NCI-H1436 (cell line): ENCODE data around the gene MYL5.
A peak's percentile ranks its signal among the peaks of the same experiment; 100 is the strongest.
"Not testable (repeated sequence)": the region's sequence is repeated elsewhere in the genome, so short reads cannot be mapped to it uniquely, and the experiment has no call there.

Experiments used
- DNase-seq: peaks from one replicate; lab custom pipeline; 2025; lab: John Stamatoyannopoulos, UW

The MYL5 gene

GRCh38 chr4:636628-637159 is 37.6 kb upstream of the MYL5 start:
- DNase-seq: no peak

- no peak for DNase-seq
Measured at GRCh38 chr4:637536-638280, 36.6 kb upstream of the MYL5 start.

- DNase-seq: not testable (repeated sequence)
Measured at GRCh38 chr4:642366-642765, 32.0 kb upstream of the MYL5 start.

DNA sequence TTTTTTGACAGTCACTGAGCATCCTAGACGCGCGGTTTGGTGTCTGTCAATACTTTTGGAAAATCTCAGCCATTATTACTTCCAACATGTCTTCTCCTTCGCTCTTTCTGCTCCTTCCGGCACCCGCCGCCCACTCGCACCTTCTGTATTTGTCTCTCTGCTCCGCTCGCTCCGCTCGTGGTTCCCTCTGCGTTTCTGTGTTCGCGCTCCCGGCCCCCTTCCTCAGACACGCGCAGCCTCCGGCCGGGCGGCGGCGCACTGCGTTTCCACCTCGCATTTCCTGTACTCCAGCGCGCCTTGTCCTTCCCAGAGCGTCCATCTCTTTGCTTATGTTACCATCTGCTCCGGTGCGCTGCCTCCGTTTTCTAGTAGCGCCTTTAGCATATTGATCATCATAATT is 27.9 kb upstream of the MYL5 start:
- peak; percentile 52 for DNase-seq

- no peak for DNase-seq
Measured at GRCh38 chr4:647481-647880, 26.9 kb upstream of the MYL5 start.

DNA sequence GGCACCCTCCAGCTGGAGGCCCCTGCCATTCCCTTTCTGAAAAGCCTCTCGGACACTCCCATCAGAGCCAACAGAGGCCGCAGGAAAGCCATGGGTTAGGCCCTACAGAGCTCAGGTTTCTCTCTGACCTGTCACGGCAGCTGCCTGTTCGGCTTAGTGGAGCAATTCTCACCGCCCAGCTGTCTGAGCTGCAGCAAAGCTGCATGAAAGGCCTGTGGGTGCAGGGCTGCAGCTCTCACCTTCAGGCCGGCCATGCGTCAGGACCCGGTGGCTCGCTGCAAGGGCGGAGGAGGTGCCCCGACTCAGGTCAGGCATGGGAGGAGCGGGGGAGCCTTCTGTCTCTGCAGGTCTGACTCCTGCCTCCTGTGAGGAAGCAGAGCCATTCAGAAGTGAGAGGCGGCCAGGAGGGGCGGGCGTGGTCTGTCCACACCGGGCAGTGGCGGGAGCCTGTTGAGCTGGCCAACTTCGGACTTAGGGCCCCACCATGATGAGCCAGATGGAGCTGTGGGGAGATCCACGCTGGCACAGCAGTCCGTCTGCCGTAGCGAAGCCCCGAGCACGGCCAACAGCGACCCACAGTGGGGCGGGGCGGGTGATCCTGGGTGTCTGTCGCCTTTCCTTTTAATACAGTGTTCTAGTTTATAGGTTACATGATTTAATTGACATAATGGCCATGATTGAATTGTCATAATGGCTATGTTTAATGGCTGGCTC is 25.6 kb upstream of the MYL5 start:
- DNase-seq: no peak

DNA sequence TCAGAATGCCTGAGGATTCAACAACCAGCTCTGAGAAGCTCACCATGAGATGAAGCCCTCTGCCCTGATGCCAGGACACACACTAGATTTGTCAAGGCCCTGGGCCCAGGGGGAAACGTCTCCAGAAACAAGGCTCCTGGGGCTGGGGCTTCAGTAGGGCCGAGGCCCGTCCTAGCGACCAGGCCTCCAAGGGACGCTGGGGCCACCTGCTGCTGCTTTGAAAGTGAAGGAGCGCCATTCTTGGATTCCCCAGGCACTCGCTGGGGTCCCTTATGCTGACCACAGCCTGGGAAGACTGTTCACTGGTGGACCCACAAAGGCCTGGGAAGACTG is 25.1 kb upstream of the MYL5 start:
- DNase-seq: no peak

DNA sequence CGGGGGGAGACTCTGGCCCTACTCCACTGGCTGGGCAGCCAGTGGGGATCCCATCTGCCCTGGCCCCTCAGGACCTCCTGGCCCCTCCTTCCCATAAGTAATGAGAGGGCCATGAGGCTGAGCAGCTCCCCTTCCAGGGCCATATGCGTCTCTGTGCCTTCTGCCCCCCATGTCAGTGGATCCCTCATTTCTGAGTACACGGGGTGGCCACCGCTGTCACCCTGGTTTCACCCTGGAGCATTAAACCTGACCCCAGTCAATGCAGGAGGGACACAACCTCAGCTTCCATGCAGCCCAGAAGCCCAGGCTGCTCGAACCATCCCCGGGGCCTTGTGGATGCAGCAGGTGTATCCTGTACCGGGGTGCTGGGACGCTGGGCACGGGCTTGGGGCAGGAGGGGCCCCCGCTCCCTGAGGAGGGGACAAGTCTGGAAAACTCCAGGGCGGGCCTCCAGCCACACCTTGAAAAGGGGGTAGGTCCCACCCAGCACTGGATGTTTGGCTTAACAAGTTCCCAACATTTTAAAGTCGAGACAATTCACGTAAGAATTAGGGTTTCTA is 24.5 kb upstream of the MYL5 start:
- no peak for DNase-seq

- DNase-seq: no peak
Measured at GRCh38 chr4:650461-650860, 23.9 kb upstream of the MYL5 start.

DNA sequence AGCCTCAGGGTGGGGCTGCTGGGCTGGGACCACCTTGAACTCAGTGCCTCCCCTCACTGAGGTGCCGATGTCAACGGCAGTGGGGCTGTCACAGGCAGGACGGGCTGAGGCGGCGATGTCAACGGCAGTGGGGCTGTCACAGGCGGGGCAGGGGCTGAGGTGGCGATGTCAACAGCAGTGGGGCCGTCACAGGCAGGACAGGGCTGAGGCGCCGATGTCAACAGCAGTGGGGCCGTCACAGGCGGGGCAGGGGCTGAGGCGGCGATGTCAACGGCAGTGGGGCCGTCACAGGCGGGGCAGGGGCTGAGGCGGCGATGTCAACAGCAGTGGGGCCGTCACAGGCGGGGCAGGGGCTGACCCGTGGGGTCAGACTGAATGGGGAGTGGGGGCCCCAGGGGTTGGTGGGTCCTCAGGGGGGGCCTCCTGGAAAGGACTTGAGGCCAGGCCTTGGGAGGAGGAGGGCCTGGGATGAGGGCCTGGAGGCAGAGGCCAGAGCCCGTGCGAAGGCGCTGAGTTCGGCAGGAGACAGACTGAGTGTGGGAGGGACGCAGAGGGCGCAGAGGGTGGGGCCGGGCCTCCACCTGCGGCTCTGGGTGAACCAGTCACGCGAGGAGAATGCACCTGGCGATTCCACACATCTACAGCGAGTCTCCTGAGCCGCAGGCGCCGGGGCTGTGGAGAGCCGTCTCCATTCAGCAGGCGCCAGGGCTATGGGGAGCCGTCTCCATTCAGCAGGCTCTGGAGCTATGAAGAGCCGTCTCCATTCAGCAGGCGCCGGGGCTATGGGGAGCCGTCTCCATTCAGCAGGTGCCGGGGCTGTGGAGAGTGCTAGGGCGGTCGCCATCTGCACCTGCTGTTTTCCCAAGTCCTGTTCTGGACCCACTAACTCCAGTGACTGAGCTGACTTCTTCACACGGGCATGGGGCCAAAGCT is 23.1 kb upstream of the MYL5 start:
- DNase-seq: no peak

DNA sequence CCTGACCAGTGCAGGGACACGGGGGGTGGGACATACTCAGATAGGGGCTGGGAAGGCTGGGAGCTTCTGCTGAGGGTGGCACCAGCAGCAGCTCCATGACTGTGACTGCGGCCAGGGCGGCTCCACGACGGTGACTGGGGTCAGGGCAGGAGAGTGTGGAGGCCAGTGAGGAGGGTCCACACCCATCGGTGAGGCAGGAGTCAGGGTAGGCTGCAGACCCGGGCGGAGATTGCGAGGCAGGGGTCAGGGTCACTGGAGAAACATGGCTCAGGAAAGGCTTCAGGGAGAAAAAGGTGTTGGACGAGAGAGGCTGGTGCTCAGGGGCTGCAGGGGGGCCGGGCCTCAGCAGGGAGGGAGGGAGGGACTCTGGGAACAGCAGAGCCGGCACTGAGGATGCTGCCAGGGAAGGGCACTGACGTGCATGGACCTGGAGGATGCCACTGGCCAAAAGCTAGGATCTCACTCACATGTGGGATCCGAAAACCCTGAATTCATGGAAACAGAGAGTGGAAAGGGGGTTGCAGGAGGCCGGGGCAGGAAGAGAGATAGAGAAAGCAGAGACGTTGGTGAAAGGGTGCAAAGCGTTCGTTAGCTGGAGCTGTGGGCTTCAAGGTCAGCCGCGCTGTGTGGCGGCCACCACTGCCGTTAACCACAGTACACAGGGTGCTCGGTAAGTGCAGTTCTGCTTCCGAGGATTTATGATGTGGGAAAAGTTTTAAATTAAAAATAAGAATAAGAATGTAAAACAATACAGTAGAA is 22.3 kb upstream of the MYL5 start:
- DNase-seq: no peak

- DNase-seq: no peak
Measured at GRCh38 chr4:653080-653821, 21.1 kb upstream of the MYL5 start.

GRCh38 chr4:653831-654502 is 20.4 kb upstream of the MYL5 start:
- DNase-seq: no peak

GRCh38 chr4:654503-654845 is 19.9 kb upstream of the MYL5 start:
- no peak for DNase-seq

- DNase-seq: no peak
Measured at GRCh38 chr4:654871-655463, 19.4 kb upstream of the MYL5 start.

DNA sequence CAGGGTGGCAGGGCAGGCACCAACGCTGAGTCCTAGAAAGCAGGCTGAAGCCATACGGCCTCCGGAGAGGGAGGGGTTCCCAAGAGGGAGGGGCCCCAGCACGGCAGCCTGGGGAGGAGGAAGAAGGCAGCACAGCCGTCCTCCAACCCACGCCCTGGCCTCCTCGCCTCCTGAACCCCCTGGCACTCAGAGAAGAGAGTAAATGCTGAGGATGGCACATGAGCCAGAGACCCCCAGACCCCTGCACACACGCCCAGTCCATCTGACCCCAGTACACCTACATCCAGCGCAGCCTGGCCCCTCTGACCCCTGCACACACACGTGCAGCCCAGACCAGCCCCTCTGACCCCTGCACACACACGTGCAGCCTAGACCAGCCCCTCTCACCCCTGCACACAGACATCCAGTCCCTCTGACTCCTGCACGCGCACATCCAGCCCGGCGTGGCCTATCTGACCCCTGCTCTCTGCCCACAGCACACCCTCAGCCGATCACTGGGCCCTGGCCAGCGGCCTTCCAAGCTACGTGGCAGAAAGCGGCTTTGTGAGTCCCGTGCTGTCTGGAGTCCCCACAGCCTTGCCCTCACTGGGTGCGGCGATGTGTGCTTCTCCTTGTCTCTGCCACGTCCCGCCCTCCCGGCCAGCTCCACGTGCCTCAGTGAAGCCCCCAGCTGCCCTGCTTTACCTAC is 18.7 kb upstream of the MYL5 start:
- no peak for DNase-seq

DNA sequence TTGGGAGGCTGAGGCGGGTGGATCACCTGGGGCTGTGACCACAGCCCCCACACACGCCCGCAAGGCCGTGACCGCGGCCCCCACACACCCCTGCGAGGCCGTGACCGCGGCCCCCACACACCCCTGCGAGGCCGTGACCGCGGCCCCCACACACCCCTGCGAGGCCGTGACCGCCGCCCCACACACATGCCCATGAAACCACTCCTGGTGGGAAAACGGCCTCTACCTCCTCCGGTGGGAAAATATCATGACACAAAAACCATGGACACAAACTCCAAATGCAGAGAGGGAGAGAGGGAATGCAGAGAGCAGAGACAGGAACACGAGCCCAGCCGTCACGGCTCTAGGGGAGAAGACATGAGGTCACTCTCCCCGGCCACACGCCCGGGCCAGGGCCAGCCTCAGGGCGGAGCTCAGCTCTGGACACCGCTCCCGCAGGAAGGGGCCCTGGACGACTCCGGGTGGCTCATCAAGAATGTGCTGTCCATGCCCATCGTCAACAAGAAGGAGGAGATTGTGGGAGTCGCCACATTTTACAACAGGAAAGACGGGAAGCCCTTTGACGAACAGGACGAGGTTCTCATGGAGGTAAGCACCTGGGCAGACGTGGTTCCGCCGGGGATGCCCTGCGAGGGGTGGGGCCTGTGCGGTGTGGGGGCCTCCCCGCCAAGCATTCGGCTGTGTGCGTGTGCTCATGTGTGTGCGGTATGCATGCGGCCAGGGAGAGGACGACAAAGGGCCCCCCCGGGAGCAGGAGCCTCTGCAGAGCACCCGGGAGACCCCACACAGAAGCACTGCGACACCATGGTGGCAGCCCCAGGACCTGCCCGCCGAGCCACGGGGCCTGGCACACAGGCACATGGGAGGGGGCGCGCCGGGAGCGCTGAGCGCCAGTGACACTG is 17.7 kb upstream of the MYL5 start:
- DNase-seq: no peak

GRCh38 chr4:657338-657833 is 17.0 kb upstream of the MYL5 start:
- DNase-seq: no peak
